IPS-18c (cell line): ENCODE results near the gene CD27.
"Not testable (repeated sequence)": the region's sequence is repeated elsewhere in the genome, so short reads cannot be mapped to it uniquely, and the experiment has no call there.

Experiments used
- H3K4me3 ChIP-seq: 2 replicates; pipeline ENCODE4 v1.7.0; 2013; ENCODE audit warnings: low read depth, mild to moderate bottlenecking, low read length, moderate library complexity; ENCODE audit not compliant: insufficient read depth
- H3K9me3 ChIP-seq: one replicate; pipeline ENCODE4 v1.6.1; 2013; ENCODE audit warnings: mild to moderate bottlenecking, low read length, moderate library complexity; ENCODE audit not compliant: control insufficient read depth, insufficient read depth

CD27 gene

DNA sequence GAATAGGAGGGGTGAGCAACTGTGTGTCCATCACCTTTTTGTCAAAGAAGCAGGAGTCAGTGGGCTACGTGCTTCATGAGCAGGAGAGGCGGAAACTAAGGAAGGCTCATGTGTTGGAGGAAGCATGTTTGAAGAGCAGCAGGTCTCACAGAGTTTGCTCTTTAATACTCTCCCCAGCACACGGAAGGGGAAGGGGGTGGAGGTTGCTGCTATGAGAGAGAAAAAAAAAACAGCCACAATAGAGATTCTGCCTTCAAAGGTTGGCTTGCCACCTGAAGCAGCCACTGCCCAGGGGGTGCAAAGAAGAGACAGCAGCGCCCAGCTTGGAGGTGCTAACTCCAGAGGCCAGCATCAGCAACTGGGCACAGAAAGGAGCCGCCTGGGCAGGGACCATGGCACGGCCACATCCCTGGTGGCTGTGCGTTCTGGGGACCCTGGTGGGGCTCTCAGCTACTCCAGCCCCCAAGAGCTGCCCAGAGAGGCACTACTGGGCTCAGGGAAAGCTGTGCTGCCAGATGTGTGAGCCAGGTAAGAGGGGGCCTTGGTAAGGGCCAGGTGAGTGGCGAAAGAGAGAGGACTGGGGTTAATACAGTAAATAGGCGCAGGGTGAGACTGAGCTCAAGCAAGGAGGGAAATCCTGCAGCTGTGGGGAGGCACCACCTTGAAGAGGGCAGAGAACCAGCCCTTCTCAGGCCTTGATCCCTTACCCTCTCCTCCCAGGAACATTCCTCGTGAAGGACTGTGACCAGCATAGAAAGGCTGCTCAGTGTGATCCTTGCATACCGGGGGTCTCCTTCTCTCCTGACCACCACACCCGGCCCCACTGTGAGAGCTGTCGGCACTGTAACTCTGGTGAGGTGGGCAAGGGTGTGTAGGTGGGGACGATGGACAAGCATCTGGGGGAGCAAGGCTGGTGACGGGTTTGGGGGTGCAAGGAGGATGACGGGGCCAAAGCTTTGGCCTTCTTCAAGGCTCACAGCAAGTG lies at the start of gene CD27:
CD27 (plus strand) TSS at position 252 of the 985 bp plus-strand sequence; CDS start at position 393, 141 bp downstream.
- Histone ChIP-seq H3K4me3 (no peak within 1 kb of the TSS), H3K9me3 (no peaks in the 10 kb centered on the region)

DNA sequence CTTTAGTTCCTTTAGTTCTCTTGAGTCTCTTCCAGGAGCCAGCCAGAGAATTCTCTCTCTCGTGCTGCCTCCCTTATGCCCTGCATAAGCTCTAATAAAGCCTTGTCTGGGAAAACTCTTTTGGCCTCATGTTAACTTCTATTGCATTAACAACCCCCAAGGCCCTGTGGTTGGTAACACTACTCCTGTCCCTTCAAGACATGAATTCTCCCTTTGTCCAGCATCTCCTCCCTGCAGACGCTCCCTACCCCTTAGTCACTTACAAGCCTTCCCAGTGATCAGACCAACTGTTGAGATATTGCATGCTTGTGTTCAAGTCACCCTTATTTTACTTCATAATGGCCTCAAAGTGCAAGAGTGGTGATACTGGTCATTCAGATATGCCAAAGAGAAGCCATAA lies 48.7 kb upstream of the CD27 start:
- Histone ChIP-seq H3K9me3 (no peaks in the 10 kb centered on the region), H3K4me3 (no peak overlapping the region)

DNA sequence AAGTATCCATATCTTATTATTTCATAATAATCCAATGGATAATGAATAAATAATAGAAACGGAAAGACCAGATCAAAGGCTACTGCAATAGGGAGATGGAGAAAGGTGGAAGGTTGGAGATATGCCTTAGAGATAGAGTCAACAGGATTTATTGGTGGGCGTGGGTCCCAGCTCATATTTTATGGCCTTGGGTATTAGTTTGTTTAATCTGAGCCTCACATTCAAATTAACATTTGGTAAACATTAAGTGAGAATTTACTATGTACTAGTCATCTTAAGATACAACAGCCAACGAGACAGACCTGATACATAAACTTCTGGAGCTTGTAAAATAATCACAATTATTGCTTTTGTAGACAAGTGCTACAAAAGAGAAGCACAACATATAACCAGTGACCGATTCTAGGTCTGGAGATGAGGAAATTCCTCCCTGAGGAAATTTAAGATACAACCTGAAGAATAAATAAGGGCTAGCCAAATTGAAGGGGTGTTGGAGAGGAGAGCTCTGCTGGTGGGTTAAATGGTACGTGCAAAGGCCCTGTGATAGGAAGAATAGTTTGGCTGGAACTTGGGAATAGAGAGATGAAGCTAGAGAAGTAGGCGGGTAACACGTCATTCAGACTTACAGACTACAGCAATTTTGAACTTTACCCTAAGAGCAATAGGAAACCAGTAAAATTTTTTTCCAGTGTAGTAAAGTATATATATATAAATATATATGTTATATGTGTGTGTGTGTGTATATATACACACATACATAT lies 44.7 kb upstream of the CD27 start:
- Histone ChIP-seq H3K9me3 (no peaks in the 10 kb centered on the region), H3K4me3 (no peak overlapping the region)

DNA sequence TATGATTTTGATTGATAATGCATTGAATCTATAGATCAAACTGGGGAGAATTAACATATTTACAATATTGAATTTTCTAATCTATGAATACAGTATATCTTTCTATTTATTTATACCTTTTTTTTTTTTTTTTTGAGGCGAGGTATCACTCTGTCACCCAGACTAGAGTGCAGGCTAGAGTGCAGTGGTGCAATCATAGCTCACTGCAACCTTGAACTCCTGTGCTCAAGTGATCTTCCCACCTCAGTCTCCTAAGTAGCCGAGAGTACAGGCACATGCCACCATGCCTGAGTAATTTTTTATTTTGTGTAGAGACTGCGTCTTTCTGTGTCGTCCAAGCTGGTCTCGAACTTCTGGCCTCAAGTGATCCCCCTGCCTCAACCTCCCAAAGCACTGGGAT lies 40.4 kb upstream of the CD27 start:
- no peaks in the 10 kb centered on the region for H3K9me3 ChIP-seq
- no peak overlapping the region for H3K4me3 ChIP-seq

DNA sequence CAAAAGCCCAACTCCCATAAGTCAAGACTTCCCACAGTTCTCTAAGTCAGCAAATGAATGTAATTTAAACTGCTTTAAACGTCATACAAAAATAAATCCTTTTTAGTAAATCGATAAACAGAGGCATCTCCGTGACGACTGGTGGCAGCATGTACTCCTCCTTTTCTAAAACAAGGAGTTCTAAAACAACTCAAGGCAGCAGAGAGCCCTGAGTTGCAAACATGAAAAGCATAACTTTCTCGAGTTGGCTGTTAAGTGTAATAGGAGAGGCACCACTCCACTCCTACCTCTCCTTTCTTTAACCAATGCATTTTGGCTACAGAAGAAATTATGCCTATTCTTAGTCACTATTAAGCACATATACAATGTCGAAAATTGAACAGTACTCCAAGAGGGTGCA lies 38.8 kb upstream of the CD27 start:
- H3K9me3 ChIP-seq: no peaks in the 10 kb centered on the region
- no peak overlapping the region for H3K4me3 ChIP-seq

DNA sequence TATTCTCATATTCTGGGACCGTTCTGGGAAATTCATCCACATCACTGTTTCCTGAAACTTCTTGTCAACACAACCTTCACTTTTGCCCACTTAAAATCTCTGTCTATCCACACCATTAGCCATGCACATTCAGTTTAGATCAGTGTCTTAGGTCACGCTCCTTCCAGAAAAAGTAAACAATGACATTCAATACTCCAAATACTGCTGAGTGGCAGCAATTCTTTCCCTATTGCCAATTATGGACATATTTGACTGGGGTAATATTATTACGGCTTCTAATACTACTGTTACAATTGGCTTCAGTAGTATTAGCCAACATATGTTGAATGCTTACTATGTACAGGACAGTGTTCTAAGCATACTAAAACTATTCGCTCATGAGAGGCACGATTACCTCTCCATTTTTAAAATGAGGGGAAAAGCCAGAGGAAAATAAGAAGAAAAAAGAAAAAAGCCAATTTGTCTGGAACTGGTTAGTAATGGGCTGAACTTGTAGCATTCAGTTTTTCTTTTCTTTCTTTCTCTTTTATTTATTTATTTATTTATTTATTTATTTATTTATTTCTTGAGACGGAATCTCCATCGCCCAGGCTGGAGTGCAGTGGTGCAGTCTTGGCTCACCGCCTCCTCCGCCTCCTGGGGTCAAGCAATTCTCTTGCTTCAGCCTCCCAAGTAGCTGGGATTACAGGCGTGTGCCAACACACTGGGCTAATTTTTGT lies 37.4 kb upstream of the CD27 start:
- Histone ChIP-seq H3K4me3 (no peak overlapping the region), H3K9me3 (no peaks in the 10 kb centered on the region)

DNA sequence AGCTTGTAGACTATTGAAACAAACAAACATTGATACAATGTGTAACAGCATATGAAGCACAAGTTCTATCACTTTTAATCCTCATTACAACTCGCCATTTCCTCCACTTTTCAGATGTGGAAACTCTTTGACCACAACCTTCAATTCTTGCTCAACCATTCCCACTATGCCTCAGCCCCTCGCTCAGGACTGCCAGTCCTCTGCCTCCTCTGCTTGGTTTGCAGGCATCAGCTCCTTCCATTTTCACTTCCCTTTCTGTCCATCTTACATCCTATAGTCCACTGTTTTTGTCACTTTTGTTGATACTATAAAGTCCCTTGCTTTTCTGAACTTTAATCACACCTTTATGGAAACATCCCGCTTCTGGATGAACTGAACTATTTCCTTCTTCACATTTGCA lies 28.2 kb upstream of the CD27 start:
- no peak overlapping the region for H3K4me3 ChIP-seq
- no peaks in the 10 kb centered on the region for H3K9me3 ChIP-seq

DNA sequence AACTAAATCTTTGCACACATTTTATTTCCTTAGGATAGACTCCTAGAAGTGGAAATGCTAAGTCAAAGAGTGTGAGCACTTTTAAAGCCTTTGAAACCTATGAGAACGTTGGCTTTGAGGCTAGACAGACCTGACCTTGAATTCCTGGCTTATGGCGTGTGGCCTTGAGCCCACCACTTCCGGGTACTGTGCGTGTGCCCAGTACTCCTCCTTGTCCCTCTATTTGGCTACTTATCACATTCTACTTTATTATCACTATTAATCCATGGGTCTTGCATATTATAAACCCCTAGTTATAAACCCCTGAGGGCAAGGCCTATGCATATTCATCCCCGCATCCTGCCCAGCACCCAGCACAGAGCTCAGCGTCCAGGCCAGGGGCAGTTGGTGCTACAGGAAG lies 26.0 kb upstream of the CD27 start:
- H3K4me3 ChIP-seq: no peak overlapping the region
- H3K9me3 ChIP-seq: no peaks in the 10 kb centered on the region

DNA sequence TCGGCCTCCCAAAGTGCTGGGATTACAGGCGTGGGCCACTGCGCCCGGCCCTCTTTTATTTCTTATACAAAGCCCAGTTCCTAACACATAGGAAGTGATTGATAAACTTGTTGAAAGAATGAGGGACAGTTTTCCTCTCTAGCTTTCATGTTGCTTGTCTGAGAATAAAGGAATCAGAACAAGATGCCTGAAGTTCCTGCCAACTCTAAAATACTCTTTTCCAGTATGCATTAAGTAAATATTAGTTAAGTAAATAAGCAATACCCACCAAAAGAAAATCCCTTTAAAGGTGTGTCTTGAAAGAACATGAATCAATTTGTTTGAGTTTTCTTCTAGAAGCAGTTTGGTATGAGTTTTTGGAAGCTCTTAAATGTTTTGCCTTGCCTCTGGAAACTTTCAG lies 24.4 kb upstream of the CD27 start:
- Histone ChIP-seq H3K4me3 (no peak overlapping the region), H3K9me3 (no peaks in the 10 kb centered on the region)

DNA sequence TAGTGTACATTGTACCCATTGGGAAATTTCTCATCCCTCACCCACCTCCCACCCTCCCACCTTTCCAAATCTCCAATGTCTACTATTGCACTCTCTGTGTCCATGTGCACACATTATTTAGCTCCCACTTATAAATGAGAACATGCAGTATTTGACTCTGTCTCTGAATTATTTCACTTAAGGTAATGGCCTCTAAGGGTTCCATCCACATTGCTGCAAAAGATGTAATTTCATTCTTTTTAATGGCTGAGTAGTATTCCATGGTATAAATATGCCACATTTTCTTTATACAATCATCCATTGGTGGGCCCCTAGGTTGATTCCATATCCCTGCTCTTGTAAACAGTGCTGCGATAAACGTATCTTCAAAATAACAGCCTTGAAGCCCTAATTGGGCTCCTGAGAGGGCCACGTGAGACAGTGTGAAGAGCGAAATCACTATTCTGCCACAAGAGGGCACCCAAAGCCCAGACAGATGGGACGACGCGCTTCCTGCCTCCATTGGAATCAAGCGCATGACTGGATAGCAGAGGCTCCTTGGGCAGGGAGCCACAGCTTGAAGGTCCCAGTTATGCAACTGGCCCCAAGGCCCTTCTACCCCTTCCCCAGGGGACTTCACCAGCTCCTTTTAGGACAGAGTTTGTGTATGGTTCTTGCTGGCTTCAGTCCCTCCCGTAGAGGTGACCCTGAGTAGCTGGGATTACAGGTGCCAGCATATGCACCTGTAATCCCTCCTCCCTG lies 21.3 kb upstream of the CD27 start:
- H3K9me3 ChIP-seq: no peaks in the 10 kb centered on the region

DNA sequence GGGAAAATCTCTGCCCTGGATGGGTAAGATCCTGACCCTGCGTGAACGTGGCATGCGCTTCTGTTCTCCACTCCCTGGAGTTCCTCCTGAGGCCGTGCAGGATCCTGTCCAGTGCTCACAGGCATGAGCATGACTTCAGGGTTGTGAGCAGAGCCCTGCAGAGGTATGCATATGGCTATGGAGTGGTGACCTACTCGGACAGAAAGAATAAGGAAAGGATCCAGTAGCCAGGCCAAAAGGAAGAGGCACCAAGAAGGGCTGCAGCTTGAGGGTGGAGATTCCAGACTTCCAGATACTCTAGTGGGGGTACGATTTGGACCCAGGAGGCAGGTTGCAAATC lies 20.8 kb upstream of the CD27 start:
- H3K9me3 ChIP-seq: no peaks in the 10 kb centered on the region
- H3K4me3 ChIP-seq: no peak overlapping the region

More for the DNA sequence above, 21.3 kb upstream of the CD27 start:
- H3K4me3 ChIP-seq: no peak overlapping the region

DNA sequence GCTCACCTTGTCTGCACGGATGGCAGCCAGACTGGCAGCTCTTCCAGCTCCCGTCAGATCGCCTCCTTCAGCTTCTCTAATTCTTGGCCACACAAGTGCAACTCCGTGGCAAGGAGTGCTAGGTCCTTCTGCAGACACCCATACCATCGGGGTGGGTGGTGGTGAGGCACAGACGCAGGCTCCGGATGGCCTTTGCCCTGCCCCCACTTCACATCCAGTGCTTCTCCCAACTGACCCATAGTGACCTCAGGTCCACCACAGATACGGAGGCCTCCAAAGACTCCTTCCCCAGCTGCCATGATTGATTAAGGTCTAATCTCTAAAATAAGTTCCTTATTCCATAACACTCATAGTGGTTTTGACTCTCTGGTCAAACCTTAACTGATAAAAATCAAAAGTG lies 19.9 kb upstream of the CD27 start:
- no peaks in the 10 kb centered on the region for H3K9me3 ChIP-seq
- H3K4me3 ChIP-seq: no peak overlapping the region

DNA sequence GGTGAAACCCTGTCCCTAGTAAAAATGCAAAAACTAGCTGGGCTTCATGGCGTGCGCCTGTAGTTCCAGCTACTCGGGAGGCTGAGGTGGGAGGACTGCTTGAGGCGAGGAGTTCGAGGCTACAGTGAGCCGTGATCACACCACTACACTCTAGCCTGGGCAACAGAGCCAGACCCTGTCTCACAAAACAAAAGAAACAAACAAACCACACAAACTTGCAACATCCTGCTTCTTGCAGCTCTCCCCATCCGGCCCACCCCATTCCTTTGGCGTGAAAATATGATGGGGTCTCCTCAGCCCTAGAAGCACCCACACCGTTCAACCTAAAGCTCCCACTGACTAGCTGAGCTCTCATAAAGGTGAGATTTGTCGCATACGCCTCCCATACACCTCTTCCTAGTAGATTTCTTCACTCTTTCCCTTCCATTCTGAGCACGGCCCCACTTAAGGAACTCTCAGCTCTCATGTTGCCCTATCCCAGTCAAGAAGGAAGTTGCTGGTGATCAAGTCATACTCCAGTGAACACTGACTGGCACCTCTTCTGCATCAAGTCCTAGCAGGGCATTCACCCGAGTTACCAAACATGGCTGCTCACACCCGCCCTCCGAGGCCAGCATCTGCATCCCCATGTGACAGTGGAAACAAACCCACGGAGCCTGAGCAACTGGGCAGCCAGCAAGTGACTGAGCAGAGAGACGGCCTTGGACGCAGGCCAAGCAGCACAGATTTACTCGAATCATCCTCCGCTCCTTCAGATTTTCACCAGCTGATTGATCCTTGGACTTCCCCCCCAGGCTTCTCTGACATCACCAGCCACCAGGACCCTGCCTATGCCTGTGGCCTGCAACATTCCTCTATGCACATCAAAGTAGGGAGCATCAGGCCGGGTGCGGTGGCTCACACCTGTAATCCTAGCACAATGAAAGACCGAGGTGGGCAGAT lies 18.9 kb upstream of the CD27 start:
- Histone ChIP-seq H3K9me3 (no peaks in the 10 kb centered on the region), H3K4me3 (no peak overlapping the region)

DNA sequence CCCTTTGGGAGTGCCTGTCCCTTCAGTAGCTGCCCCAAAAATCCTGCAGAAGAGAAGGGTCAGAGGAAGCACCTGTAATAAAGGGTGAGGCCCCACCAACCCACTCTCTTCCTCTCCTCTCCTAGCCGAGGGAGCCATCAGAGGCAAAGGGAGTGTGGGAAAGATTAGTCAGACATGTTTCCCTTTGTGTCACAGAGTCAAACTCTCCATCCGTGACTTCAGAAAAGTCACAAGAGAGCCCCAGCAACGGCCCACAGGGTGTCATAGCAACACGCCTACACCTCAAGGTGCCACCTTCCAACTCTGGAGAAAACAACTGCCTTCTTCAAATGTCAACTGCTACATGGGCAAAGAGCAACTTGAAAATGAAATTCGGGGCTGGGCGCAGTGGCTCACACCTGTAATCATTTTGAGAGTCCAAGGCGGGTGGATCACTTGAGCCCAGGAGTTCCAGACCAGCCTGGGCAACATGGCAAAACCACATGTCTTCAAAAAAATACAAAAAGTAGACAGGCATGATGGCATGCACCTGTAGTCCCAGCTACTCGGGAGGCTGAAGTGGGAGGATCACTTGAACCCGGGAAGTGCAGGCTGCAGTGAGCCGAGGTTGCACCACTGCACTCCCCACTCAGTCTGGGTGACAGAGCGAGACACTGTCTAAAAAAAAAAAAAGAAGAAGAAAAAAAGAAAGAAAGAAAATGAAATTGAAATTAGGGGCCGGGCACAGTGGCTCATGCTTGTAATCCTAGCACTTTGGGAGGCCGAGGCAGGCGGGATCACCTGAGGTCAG lies 17.7 kb upstream of the CD27 start:
- no peak overlapping the region for H3K4me3 ChIP-seq
- H3K9me3 ChIP-seq: no peaks in the 10 kb centered on the region

DNA sequence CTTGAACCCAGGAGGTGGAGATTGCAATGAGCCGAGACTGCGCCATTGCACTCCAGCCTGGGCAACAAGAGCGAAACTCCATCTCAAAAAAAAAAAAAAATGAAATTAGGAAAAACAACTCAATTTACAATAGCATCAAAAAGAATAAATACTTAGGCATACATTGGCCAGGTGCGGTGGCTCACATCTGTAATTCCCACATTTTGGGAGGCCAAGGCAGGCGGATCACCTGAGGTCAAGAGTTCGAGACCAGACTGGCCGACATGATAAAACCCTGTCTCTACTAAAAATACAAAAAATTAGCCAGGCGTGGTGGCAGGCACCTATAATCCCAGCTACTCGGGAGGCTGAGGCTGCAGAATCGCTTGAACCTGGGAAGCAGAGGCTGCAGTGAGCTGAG lies 17.0 kb upstream of the CD27 start:
- not testable (repeated sequence) for H3K9me3 ChIP-seq, H3K4me3 ChIP-seq
